GM23248 (cell line): ENCODE measurements around the gene NFE2.

ENCODE experiments used
- EZH2 ChIP-seq: fragments of 200-600 bp; sonication (generic); IDR thresholded peaks from 2 replicates; pipeline ENCODE4 v1.6.1; 2018; ENCODE audit warnings: antibody characterized with exemption, mild to moderate bottlenecking; ENCODE audit not compliant: insufficient read depth, poor library complexity, severe bottlenecking
- EZH2phosphoT487 ChIP-seq: fragments of 200-600 bp; sonication (generic); IDR thresholded peaks from 2 replicates; pipeline ENCODE4 v1.6.1; 2018; ENCODE audit warnings: antibody characterized with exemption, moderate library complexity, mild to moderate bottlenecking, low read depth; ENCODE audit not compliant: insufficient read depth

DNA sequence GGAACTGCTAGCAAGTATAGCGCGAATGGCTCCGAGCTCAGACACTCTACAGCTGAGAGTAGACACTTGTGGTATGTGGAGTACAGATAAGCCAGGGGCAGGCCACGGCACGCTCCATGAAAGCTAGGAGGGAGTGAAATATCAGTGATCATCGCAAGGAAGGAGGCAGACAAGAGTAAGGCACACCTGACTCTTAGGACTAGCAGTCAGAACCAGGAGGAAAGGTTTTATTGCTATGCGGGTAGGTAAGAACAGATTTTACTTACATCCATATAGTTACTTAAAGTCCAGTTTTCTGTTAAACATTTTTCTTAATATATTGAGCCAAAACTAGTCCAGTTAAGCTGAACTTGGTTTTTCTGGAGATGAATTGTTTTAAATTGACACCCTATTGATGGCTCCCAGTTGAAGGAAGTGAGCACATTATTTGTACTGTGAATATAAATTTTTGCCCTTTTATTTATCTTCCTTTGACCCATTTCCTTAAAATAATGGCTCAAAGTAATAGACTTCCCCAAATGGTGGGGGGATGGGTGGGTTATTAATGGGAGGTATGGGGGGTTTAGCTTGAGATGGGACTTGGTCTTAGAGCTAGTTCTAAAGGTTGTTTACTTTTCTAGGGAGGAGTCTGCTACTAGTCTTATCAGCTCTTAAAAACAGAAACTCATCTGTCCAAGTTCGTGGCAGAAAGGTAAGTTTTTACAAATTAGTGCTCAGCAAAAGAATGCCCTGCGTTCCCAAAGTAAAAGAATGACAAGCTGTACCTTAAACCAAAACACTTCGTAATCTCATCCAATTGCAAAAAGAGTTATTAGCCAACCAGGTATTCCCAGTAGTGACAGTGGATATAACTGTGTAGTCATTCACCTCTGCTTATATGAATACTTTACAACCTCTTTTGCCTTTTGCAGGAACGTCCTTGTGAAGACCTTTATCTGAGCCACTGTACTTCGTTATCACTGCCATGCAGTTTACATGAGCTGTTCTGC is 14.5 kb downstream of the NFE2 start:
- TF ChIP-seq EZH2 (no peak), EZH2phosphoT487 (no peak)
